ENCODE measurements around the gene RANBP2. TPM values are rescaled to one million over a fixed set of nuclear protein-coding genes. Genes with fewer than 3 reads are reported as not detected.

The RANBP2 gene
- total RNA-seq, 4 donors from 2014 or later, result 53.3 to 87.4 (median 68.4) TPM

GRCh38 chr2:108835040-108835439 is 115.8 kb downstream of the RANBP2 start:
- H3K27ac ChIP-seq, result no peak overlapping the region
- TF ChIP-seq EP300 (IDR thresholded peaks at IDR 0.05), result no peak
- TF ChIP-seq POLR2A (IDR thresholded peaks at IDR 0.05), result no peak
- TF ChIP-seq, protein P1, sequence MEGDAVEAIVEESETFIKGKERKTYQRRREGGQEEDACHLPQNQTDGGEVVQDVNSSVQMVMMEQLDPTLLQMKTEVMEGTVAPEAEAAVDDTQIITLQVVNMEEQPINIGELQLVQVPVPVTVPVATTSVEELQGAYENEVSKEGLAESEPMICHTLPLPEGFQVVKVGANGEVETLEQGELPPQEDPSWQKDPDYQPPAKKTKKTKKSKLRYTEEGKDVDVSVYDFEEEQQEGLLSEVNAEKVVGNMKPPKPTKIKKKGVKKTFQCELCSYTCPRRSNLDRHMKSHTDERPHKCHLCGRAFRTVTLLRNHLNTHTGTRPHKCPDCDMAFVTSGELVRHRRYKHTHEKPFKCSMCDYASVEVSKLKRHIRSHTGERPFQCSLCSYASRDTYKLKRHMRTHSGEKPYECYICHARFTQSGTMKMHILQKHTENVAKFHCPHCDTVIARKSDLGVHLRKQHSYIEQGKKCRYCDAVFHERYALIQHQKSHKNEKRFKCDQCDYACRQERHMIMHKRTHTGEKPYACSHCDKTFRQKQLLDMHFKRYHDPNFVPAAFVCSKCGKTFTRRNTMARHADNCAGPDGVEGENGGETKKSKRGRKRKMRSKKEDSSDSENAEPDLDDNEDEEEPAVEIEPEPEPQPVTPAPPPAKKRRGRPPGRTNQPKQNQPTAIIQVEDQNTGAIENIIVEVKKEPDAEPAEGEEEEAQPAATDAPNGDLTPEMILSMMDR (IDR thresholded peaks at IDR 0.05), result no peak
- no peak for TF ChIP-seq POLR2AphosphoS5 (IDR thresholded peaks at IDR 0.05)
- H3K4me1 ChIP-seq, result no peaks in the 10 kb centered on the region
- H3K4me3 ChIP-seq, result no peak overlapping the region
- peaks cover 16% of the 10 kb centered on the region for H3K9me3 ChIP-seq
- no peaks in the 10 kb centered on the region for H3K36me3 ChIP-seq
- no peaks in the 10 kb centered on the region for H3K27me3 ChIP-seq
- WGBS, result 86% methylated on average over 1 of the region's 1 CpG
- no peak for DNase-seq (ENCODE audit: low spot score in 2 of 2)

Other genes with a start within 250 kb of the RANBP2 start
- gene LIMS1, start 185.0 kb upstream of the RANBP2 start, total RNA-seq, result 10 to 100 TPM; 55.5 to 87.2 (median 68.7) TPM
- gene CCDC138, start 67.3 kb downstream of the RANBP2 start, total RNA-seq, result 1 to 10 TPM; 1.4 to 9.3 (median 4.9) TPM

All from suprapubic skin (tissue), 4 donors.